Measurements from ENCODE around the gene TGFBR3L.

TGFBR3L gene

DNA sequence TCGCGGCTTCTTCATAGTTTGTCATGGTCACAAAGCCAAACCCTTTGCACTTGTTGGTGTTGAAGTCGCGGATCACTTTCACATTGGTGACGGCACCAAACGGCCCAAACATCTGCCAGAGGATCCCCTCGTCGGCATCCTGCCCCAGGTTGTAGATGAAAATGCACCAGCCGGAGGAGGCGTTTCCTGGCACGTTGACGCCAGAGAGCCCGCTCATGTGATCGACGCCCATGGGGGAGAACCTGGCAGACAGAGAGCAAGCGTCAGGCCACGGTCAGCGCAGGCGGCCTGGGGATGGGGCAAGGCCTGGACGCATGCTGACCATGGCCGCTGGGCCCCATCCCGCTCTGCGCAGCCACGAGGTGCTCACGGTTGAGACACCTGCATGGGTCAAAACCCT is 48.9 kb downstream of the TGFBR3L start:
- no peak for DNase-seq

DNA sequence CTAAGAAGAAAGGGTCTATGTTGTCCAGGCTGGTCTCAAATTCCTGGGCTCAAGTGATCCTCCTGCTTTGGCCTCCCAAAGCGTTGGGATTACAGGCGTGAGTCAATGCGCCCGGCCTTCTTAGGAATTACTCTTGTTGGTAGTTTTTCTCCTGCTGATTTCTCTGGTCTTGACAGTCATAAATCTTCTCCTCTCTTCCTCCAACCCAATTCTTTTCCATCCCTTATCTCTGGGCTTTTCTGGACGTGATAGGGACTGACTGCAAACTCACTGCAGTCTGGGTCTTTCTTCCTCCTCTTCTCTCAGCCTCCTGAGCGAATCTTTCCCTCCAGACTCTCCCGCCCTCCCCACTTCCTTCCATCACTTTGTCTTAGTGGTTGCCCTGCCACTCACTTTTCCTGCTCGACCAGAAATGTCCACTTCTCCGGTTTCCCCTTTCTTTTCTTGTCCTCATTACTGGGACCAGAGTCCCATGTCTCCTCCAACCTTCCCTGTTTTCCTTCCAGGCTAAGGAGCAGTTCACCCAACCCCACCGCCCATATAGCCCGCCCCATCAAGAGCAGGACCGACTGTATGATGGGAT is 50.7 kb downstream of the TGFBR3L start:
- no peak for DNase-seq

DNA sequence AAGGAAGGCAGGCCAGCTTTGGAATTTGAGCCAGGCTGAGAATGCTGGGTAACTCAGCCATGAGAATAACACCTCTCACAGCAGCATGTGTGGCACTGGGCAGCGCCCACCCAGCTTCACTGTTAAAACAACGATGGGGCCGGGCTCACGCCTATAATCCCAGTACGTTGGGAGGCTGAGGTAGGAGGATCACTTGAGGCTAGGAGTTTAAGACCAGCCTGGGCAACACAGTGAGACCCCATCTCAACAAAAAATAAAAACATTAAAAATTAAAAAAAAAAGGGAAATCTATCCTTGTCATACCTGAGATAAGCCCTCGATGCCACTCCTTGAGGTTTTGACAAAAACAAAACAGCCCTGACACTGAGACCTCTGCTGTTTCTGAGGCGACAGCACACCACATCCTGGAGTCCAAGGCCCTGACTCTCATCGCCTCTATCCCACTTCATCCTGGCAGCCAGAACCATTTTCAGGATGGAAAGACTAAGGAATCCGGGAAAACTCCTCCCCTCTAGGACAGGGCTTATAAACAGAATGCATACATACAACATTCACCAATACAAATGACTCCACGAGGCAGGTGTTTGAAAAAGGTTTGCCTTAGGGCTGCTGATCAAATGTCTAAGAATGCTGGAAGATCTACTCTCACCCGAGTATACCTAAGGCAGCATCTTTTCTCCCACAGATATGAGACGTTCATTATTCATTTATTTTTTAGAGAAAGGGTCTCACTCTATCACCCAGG is 51.5 kb downstream of the TGFBR3L start:
- DNase-seq, result no peak

DNA sequence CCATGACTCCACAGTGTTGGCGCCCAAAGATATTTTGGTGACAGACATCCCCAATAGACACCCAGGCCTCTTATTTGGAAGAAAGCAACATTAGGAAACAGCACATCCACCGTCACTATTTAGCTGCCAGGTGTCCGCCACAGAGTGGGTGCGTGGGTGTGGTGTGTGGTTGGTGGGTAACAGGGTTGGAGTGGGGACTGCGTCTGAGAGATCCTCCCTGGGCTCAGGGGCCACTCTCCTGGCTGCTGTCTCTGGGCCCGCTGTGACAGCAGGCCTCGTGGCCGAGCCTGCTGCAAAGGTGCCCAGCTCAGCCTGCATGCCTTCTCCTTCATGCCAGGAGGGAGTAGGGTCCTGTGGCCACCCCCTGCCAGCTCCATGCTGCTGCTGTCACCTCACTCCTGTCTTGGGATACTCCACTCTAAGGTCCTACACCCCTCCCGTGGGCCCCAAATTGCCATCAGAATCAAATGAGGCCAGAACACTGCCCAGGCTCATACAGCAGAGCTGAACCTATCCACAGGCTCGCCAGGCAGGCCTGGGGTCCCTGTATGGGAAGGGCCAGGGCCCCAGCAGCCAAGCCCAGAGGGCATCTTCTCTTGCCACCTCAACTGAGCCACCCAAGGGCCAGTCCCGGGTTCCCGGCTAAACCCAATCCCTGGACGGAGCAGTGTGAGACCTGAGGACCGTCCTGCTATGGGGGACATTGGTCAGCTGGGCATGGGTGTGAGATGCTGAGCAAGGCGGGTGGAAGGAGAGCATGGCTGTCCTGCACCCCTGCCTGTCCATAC is 53.6 kb downstream of the TGFBR3L start:
- DNase-seq, result no peak

Data from activated T-cell treated with anti-CD3 and anti-CD28 coated beads, Interleukin-2, amount 50 U/mL, for 1 hour (primary cell).